Osteocyte (in vitro differentiated cells): ENCODE data around the gene MCM3. TPM values are rescaled to one million over a fixed set of nuclear protein-coding genes. Genes with fewer than 3 reads are reported as not detected.

Source experiments
- DNase-seq: peaks from one replicate; pipeline ENCODE4 v3.0.0; 2021; ENCODE audit warnings: mixed read lengths; ENCODE audit not compliant: unreplicated experiment; ENCODE audit errors: extremely low spot score
- H3K27ac Mint-ChIP-seq: one replicate; pipeline ENCODE4 v1.8.0; 2021; ENCODE audit warnings: mild to moderate bottlenecking, mixed read lengths; ENCODE audit not compliant: unreplicated experiment
- H3K27me3 Mint-ChIP-seq: one replicate; pipeline ENCODE4 v1.8.0; 2021; ENCODE audit warnings: mixed read lengths; ENCODE audit not compliant: unreplicated experiment
- H3K36me3 Mint-ChIP-seq: one replicate; pipeline ENCODE4 v1.8.0; 2021; ENCODE audit warnings: mixed read lengths; ENCODE audit not compliant: unreplicated experiment
- H3K4me1 Mint-ChIP-seq: one replicate; pipeline ENCODE4 v1.8.0; 2021; ENCODE audit warnings: mixed read lengths; ENCODE audit not compliant: unreplicated experiment
- H3K4me3 Mint-ChIP-seq: one replicate; pipeline ENCODE4 v1.8.0; 2021; ENCODE audit warnings: mild to moderate bottlenecking, moderate library complexity, mixed read lengths; ENCODE audit not compliant: unreplicated experiment
- H3K9me3 Mint-ChIP-seq: one replicate; pipeline ENCODE4 v1.8.0; 2021; ENCODE audit warnings: mixed read lengths; ENCODE audit not compliant: unreplicated experiment
- CTCF ChIP-seq: fragments of 200-600 bp; sonication (generic); IDR thresholded peaks from 2 replicates; pipeline ENCODE4 v1.5.0; 2021; ENCODE audit warnings: antibody characterized with exemption, mild to moderate bottlenecking, moderate library complexity
- total RNA-seq: library from RNA; stranded (reverse); gene quantifications from 2 replicates; pipeline ENCODE4 v1.2.1, GENCODE V29; 2021

The MCM3 gene
- total RNA-seq, 1 donor from 2014 or later: 32.6 TPM

- H3K27ac Mint-ChIP-seq: no peak overlapping the region
- TF ChIP-seq CTCF: peak; percentile 96
- no peaks in the 10 kb centered on the region for H3K9me3 Mint-ChIP-seq
- H3K36me3 Mint-ChIP-seq: peaks cover 26% of the 10 kb centered on the region
- H3K4me3 Mint-ChIP-seq: no peak overlapping the region
- no peaks in the 10 kb centered on the region for H3K27me3 Mint-ChIP-seq
- peaks cover 6% of the 10 kb centered on the region for H3K4me1 Mint-ChIP-seq
- DNase-seq: no peak
Observed at GRCh38 chr6:52263709-52264540, 20.6 kb downstream of the MCM3 start.

- DNase-seq: no peak
- Mint-ChIP-seq H3K4me1 (peaks cover 6% of the 10 kb centered on the region), H3K27me3 (no peaks in the 10 kb centered on the region), H3K36me3 (peaks cover 17% of the 10 kb centered on the region), H3K9me3 (no peaks in the 10 kb centered on the region), H3K4me3 (no peak overlapping the region), H3K27ac (peak overlapping the region; percentile 11)
- TF ChIP-seq CTCF: no peak
Observed at GRCh38 chr6:52262620-52263344, 21.8 kb downstream of the MCM3 start.

- H3K36me3 Mint-ChIP-seq: peaks cover 13% of the 10 kb centered on the region
- no peak for TF ChIP-seq CTCF
- no peak overlapping the region for H3K4me3 Mint-ChIP-seq
- no peaks in the 10 kb centered on the region for H3K27me3 Mint-ChIP-seq
- no peaks in the 10 kb centered on the region for H3K9me3 Mint-ChIP-seq
- DNase-seq: no peak
- H3K27ac Mint-ChIP-seq: no peak overlapping the region
- H3K4me1 Mint-ChIP-seq: peaks cover 6% of the 10 kb centered on the region
Observed at GRCh38 chr6:52261229-52261628, 23.3 kb downstream of the MCM3 start.

- no peak overlapping the region for H3K4me3 Mint-ChIP-seq
- no peaks in the 10 kb centered on the region for H3K9me3 Mint-ChIP-seq
- peaks cover 6% of the 10 kb centered on the region for H3K4me1 Mint-ChIP-seq
- no peaks in the 10 kb centered on the region for H3K27me3 Mint-ChIP-seq
- DNase-seq: no peak
- peaks cover 10% of the 10 kb centered on the region for H3K36me3 Mint-ChIP-seq
- TF ChIP-seq CTCF: no peak
- H3K27ac Mint-ChIP-seq: no peak overlapping the region
Observed at GRCh38 chr6:52260634-52261033, 23.9 kb downstream of the MCM3 start.

GRCh38 chr6:52255434-52255833 lies 29.1 kb downstream of the MCM3 start:
- peaks cover 3% of the 10 kb centered on the region for H3K4me1 Mint-ChIP-seq
- no peaks in the 10 kb centered on the region for H3K9me3 Mint-ChIP-seq
- no peaks in the 10 kb centered on the region for H3K36me3 Mint-ChIP-seq
- H3K27ac Mint-ChIP-seq: no peak overlapping the region
- no peak overlapping the region for H3K4me3 Mint-ChIP-seq
- H3K27me3 Mint-ChIP-seq: peaks cover 41% of the 10 kb centered on the region
- DNase-seq: no peak
- no peak for TF ChIP-seq CTCF
